ENCODE results near the gene NUDT16L1. TPM values are rescaled to one million over a fixed set of nuclear protein-coding genes. Genes with fewer than 3 reads are reported as not detected.

NUDT16L1 gene
- total and polyA plus RNA-seq, 2 of the 4 experiments (the other 2 are of a cell fraction) = 22.9 to 44.3 TPM

DNA sequence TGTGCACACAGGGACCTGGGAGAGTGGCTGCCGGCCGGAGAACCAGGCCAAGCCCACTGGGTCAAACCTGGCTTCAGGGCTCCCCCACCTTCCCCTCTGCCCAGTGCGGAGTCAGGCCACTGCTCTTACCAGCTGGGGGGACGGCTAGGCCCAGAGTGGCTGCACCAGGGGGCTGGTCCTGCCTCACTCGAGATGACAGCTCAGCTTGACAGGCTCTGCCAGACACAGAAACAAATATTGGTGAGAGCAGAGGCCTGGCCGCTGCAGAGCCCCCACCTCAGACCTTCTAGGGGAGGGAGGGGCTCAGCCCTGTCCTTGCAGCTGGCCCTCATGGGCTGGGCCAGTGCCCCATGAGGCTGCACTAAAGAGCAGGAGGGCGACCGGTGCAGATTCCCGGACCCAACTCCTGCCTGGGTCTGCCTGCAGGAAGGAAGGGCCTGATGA lies 4.5 kb downstream of the NUDT16L1 start:
- H3K14ac ChIP-seq (replicated peaks; ENCODE audit: low read depth, low read length) = no peak overlapping the region
- no peak overlapping the region for H3K9ac ChIP-seq (ENCODE audit: low read depth, low read length)
- H3K27ac ChIP-seq (ENCODE audit: insufficient read depth, low read length) = no peak overlapping the region
- no peak overlapping the region for H2AK5ac ChIP-seq (ENCODE audit: low read depth, low read length)
- intact Hi-C loops (cut with micrococcal nuclease) = no loop called here
- H2BK5ac ChIP-seq (ENCODE audit: low read depth, low read length, poor library complexity, severe bottlenecking) = no peak overlapping the region
- peaks cover 20% of the 10 kb centered on the region for H4K20me1 ChIP-seq (ENCODE audit: insufficient read depth, low read length)
- no peaks in the 10 kb centered on the region for H3K9me3 ChIP-seq (ENCODE audit: control insufficient read depth, insufficient read depth, low read length)
- H4K91ac ChIP-seq (ENCODE audit: insufficient read depth, low read depth, low read length) = no peak overlapping the region
- H3K79me1 ChIP-seq (ENCODE audit: low read depth in 1 of 2, low read length in 2 of 2) = peaks cover 0 to 26% of the 10 kb centered on the region in 2 experiments; a peak in 3 of 4 replicates
- WGBS, 2 experiments (ENCODE audit: extremely low coverage in 2 of 2, insufficient read length in 1 of 2) = no CpG with 5 or more reads among the region's 9 CpGs
- no peak overlapping the region for H3K4ac ChIP-seq (ENCODE audit: low read depth, low read length)
- dilution Hi-C loops (cut with HindIII; ENCODE audit: low sequenced_read_pairs, unreplicated experiment) = no loop called here
- no peak overlapping the region for H2BK20ac ChIP-seq (ENCODE audit: low read depth, low read length)
- no peak overlapping the region for H3K4me2 ChIP-seq (ENCODE audit: low read depth, low read length)
- H3K23ac ChIP-seq (ENCODE audit: low read depth, low read length) = no peak overlapping the region
- BruUV-seq (replicated peaks) = no TSS peak
- H3K4me3 ChIP-seq (ENCODE audit: insufficient read depth, low read depth, low read length) = no peak overlapping the region
- H3K56ac ChIP-seq (ENCODE audit: extremely low read depth, insufficient read depth, low read length) = no peak overlapping the region
- no peak overlapping the region for H2AK9ac ChIP-seq (replicated peaks; ENCODE audit: low read depth, low read length, poor library complexity)
- no peak overlapping the region for H4K5ac ChIP-seq (ENCODE audit: low read depth, low read length)
- H3K9me1 ChIP-seq (ENCODE audit: insufficient read depth, low read length) = peaks cover 5% of the 10 kb centered on the region; the same call in 1 of the 2 replicates
- no peaks in the 10 kb centered on the region for H3K27me3 ChIP-seq (ENCODE audit: control insufficient read depth, insufficient read depth, low read length)
- in situ Hi-C loops (cut with MboI; ENCODE audit: low sequenced_read_pairs) = no loop called here
- no peak overlapping the region for H2BK120ac ChIP-seq (ENCODE audit: low read depth, low read length)
- ChIA-PET POLR2A (ENCODE audit: unreplicated experiment) (no interaction called here), CTCF (no interaction called here)
- ATAC-seq (ENCODE audit: low read depth) (no peak), DNase-seq (no peak)
- TF ChIP-seq, protein P1, sequence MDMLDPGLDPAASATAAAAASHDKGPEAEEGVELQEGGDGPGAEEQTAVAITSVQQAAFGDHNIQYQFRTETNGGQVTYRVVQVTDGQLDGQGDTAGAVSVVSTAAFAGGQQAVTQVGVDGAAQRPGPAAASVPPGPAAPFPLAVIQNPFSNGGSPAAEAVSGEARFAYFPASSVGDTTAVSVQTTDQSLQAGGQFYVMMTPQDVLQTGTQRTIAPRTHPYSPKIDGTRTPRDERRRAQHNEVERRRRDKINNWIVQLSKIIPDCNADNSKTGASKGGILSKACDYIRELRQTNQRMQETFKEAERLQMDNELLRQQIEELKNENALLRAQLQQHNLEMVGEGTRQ (IDR thresholded peaks at IDR 0.05; ENCODE audit: low read depth, low read length) = no peak
- TF ChIP-seq CHD1 (IDR thresholded peaks at IDR 0.05; ENCODE audit: low read depth, low read length) (no peak), POLR2A (IDR thresholded peaks at IDR 0.05; ENCODE audit: low read depth, low read length) (no peak), BHLHE40 (IDR thresholded peaks at IDR 0.05; ENCODE audit: low read depth, low read length) (no peak), RAD21 (IDR thresholded peaks at IDR 0.05; ENCODE audit: low read length) (no peak)
- peaks cover 63% of the 10 kb centered on the region for H3K36me3 ChIP-seq (ENCODE audit: control insufficient read depth, insufficient read depth, low read length)
- H3K18ac ChIP-seq (ENCODE audit: low read depth, low read length) = no peak overlapping the region
- peaks cover 6% of the 10 kb centered on the region for H3K4me1 ChIP-seq (ENCODE audit: control insufficient read depth, insufficient read depth, low read length)
- H2AFZ ChIP-seq (replicated peaks; ENCODE audit: low read length, poor library complexity) = no peak overlapping the region
- H2BK15ac ChIP-seq (ENCODE audit: low read depth, low read length) = no peak overlapping the region
- no peak overlapping the region for H4K8ac ChIP-seq (ENCODE audit: low read depth in 2 of 2, low read length in 2 of 2)
